ENCODE measurements around the gene TRIP12. TPM values are rescaled to one million over a fixed set of nuclear protein-coding genes. Genes with fewer than 3 reads are reported as not detected.
"Not testable (repeated sequence)": the region's sequence is repeated elsewhere in the genome, so short reads cannot be mapped to it uniquely, and the experiment has no call there.

The TRIP12 gene
- total and polyA plus RNA-seq, 10 donors, result 15.3 to 263 (median 189) TPM

DNA sequence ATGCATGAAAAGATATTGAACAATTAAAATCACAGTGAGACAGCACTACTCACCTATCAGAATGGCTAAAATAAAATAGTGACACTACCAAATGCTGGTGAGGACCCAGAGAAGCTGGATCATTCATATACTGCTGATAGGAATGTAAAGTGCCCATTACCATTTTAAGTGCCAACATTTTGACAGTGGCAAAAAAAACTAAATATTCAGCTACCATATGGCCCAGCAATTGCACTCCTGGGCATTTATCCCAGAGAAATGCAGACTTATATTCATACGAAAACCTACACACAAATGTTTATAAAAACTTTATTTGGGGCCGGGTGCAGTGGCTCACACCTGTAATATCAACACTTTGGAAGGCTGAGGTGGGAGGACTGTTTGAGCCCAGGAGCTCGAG, 48.1 kb upstream of the TRIP12 start:
- Histone ChIP-seq H3K27ac (no peak overlapping the region), H3K4me1 (no peaks in the 10 kb centered on the region), H3K9me3 (no peaks in the 10 kb centered on the region), H3K36me3 (no peaks in the 10 kb centered on the region), H3K27me3 (replicated peaks in 1 of 7) (no peaks in the 10 kb centered on the region), H3K4me3 (no peak overlapping the region)
- intact Hi-C loops (cut with DNase I; ENCODE audit: low total_unique reads), result no loop called here
- TF ChIP-seq, protein P1, sequence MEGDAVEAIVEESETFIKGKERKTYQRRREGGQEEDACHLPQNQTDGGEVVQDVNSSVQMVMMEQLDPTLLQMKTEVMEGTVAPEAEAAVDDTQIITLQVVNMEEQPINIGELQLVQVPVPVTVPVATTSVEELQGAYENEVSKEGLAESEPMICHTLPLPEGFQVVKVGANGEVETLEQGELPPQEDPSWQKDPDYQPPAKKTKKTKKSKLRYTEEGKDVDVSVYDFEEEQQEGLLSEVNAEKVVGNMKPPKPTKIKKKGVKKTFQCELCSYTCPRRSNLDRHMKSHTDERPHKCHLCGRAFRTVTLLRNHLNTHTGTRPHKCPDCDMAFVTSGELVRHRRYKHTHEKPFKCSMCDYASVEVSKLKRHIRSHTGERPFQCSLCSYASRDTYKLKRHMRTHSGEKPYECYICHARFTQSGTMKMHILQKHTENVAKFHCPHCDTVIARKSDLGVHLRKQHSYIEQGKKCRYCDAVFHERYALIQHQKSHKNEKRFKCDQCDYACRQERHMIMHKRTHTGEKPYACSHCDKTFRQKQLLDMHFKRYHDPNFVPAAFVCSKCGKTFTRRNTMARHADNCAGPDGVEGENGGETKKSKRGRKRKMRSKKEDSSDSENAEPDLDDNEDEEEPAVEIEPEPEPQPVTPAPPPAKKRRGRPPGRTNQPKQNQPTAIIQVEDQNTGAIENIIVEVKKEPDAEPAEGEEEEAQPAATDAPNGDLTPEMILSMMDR (IDR thresholded peaks at IDR 0.05 in 8 of 11, conservative IDR thresholded peaks at IDR 0.05 in 3 of 11), result no peak
- no peak for TF ChIP-seq POLR2AphosphoS5 (IDR thresholded peaks at IDR 0.05)
- TF ChIP-seq POLR2A (IDR thresholded peaks at IDR 0.05), result no peak
- DNase-seq, result no peak
- WGBS, 5 donors, result 87 to 97% (median 90%) methylated on average over 3 of the region's 3 CpGs

GRCh38 chr2:229963596-229963995, 41.8 kb upstream of the TRIP12 start:
- H3K27ac ChIP-seq; intact Hi-C loops (cut with DNase I; ENCODE audit: low total_unique reads); H3K36me3 ChIP-seq; DNase-seq; H3K27me3 ChIP-seq (replicated peaks in 1 of 7); H3K4me1 ChIP-seq; H3K4me3 ChIP-seq; H3K9me3 ChIP-seq: not testable (repeated sequence)
- WGBS, 5 donors, result 91 to 99% (median 96%) methylated on average over 7 to 9 of the region's 9 CpGs

- no peak for DNase-seq
- Histone ChIP-seq H3K4me3 (no peak overlapping the region), H3K27me3 (replicated peaks in 1 of 7) (no peaks in the 10 kb centered on the region), H3K9me3 (no peaks in the 10 kb centered on the region), H3K27ac (no peak overlapping the region), H3K36me3 (no peaks in the 10 kb centered on the region), H3K4me1 (no peaks in the 10 kb centered on the region)
- TF ChIP-seq, protein P1 (IDR thresholded peaks at IDR 0.05 in 8 of 11, conservative IDR thresholded peaks at IDR 0.05 in 3 of 11), result no peak
- no peak for TF ChIP-seq POLR2A (IDR thresholded peaks at IDR 0.05)
- no peak for TF ChIP-seq POLR2AphosphoS5 (IDR thresholded peaks at IDR 0.05)
- intact Hi-C loops (cut with DNase I; ENCODE audit: low total_unique reads), result no loop called here
- WGBS, 5 donors, result 78 to 93% (median 83%) methylated on average over 3 of the region's 3 CpGs
These were observed 34.7 kb upstream of the TRIP12 start for GRCh38 chr2:229956491-229956890.

GRCh38 chr2:229955663-229956062, 33.9 kb upstream of the TRIP12 start:
- no peaks in the 10 kb centered on the region for H3K27me3 ChIP-seq (replicated peaks in 1 of 7)
- H3K9me3 ChIP-seq, result no peaks in the 10 kb centered on the region
- no peak for DNase-seq
- WGBS, 5 donors, result 81 to 97% (median 90%) methylated on average over 1 of the region's 1 CpG
- no peak for TF ChIP-seq POLR2A (IDR thresholded peaks at IDR 0.05)
- no peaks in the 10 kb centered on the region for H3K4me1 ChIP-seq
- no peak overlapping the region for H3K27ac ChIP-seq
- H3K4me3 ChIP-seq, result no peak overlapping the region
- H3K36me3 ChIP-seq, result no peaks in the 10 kb centered on the region
- intact Hi-C loops (cut with DNase I; ENCODE audit: low total_unique reads), result no loop called here

- TF ChIP-seq POLR2A (IDR thresholded peaks at IDR 0.05), result no peak
- TF ChIP-seq, protein P1 (IDR thresholded peaks at IDR 0.05 in 8 of 11, conservative IDR thresholded peaks at IDR 0.05 in 3 of 11), result no peak
- TF ChIP-seq POLR2AphosphoS5 (IDR thresholded peaks at IDR 0.05), result no peak
- Histone ChIP-seq H3K9me3 (no peaks in the 10 kb centered on the region), H3K4me3 (no peak overlapping the region), H3K36me3 (no peaks in the 10 kb centered on the region), H3K27ac (no peak overlapping the region), H3K4me1 (no peaks in the 10 kb centered on the region), H3K27me3 (replicated peaks in 1 of 7) (no peaks in the 10 kb centered on the region)
- intact Hi-C loops (cut with DNase I; ENCODE audit: low total_unique reads), result no loop called here
- WGBS, 5 donors, result 90 to 96% (median 93%) methylated on average over 5 to 6 of the region's 6 CpGs
- DNase-seq, result no peak
These were observed 30.5 kb upstream of the TRIP12 start for GRCh38 chr2:229952256-229952835.
